Fibroblast of pulmonary artery (primary cell): Measurements from ENCODE around the gene GPC5.

Experiments used
- DNase-seq: peaks from one replicate; pipeline ENCODE4 v3.0.0-alpha.2; 2010; ENCODE audit warnings: low read depth
- H3K4me3 ChIP-seq: replicated peaks from 2 replicates; pipeline ENCODE4 v1.5.1; 2011; ENCODE audit warnings: low read depth, mild to moderate bottlenecking, control low read depth, low read length, moderate library complexity
- TF ChIP-seq, protein P1 (sequence below): IDR thresholded peaks from 2 replicates; pipeline ENCODE4 v1.5.1; 2011; ENCODE audit warnings: mild to moderate bottlenecking, control low read depth, low read length, inconsistent platforms; ENCODE audit errors: missing control alignments

The GPC5 gene

DNA sequence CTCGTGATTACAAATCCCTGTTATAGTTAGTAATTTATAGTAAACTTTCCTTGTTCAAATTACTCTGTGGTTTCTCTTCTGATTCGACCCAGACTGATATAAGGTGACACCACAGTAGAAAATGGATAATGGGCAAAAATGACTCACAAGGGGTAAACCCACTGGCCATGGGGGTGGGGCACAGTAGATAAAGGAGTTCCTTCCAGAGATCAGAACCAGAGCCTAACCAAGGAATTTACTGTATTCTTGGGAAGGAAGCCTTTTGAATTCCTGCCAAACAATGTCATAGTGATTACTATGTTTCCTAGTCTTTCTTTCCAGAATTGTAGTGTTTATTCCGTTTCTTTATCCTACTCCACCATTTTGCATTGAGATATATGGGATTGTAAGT, 29.0 kb upstream of the GPC5 start:
- TF ChIP-seq, protein P1, sequence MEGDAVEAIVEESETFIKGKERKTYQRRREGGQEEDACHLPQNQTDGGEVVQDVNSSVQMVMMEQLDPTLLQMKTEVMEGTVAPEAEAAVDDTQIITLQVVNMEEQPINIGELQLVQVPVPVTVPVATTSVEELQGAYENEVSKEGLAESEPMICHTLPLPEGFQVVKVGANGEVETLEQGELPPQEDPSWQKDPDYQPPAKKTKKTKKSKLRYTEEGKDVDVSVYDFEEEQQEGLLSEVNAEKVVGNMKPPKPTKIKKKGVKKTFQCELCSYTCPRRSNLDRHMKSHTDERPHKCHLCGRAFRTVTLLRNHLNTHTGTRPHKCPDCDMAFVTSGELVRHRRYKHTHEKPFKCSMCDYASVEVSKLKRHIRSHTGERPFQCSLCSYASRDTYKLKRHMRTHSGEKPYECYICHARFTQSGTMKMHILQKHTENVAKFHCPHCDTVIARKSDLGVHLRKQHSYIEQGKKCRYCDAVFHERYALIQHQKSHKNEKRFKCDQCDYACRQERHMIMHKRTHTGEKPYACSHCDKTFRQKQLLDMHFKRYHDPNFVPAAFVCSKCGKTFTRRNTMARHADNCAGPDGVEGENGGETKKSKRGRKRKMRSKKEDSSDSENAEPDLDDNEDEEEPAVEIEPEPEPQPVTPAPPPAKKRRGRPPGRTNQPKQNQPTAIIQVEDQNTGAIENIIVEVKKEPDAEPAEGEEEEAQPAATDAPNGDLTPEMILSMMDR = no peak
- DNase-seq = peak; percentile 73
- no peak overlapping the region for H3K4me3 ChIP-seq

DNA sequence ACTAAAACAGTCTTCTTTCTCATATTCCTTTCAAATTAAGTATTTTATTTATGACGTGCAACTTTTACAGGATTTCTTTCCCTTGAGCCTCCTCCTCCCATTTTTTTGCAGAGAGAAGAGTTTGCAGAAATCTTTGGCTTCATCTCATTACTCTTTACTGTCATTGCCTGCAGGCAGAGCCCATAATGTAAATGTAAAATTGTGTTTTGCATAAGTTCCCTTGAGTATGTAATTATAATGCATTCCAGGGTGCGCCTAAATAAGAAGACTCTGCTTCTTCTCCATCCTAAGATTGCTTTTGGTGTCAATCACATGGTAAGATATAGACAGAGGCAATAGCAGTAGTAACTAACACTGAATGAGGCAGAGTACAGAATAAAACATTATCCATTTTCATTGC, 27.9 kb upstream of the GPC5 start:
- DNase-seq = no peak
- TF ChIP-seq, protein P1 = no peak
- H3K4me3 ChIP-seq = no peak overlapping the region

GRCh38 chr13:91372911-91373310, 25.5 kb upstream of the GPC5 start:
- no peak for DNase-seq
- TF ChIP-seq, protein P1 = no peak
- H3K4me3 ChIP-seq = no peak overlapping the region

- DNase-seq = peak; percentile 36
- TF ChIP-seq, protein P1 = peak; percentile 67
These were observed 23.2 kb upstream of the GPC5 start for GRCh38 chr13:91375116-91375729.

DNA sequence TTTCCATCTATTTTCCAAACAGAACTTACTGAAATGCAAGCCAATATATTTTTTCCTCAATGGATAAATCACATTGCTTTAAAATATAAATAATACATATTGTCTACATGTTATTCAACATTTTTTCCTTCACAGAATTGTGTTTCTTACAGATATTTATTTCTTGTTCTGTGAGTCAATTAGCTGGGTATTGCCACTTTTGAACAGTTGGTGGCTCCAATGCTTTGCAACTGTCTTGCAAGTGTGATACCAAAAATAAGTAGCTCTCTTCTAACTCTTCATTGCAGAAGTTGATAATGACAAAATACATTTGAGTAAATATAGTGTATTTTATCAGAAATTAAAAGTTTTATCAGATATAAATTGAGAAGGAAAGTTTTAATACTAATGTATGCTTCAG, 17.1 kb upstream of the GPC5 start:
- no peak overlapping the region for H3K4me3 ChIP-seq
- TF ChIP-seq, protein P1 = peak; percentile 32
- DNase-seq = peak; percentile 41

More at GRCh38 chr13:91375116-91375729, 23.2 kb upstream of the GPC5 start:
- H3K4me3 ChIP-seq = no peak overlapping the region

DNA sequence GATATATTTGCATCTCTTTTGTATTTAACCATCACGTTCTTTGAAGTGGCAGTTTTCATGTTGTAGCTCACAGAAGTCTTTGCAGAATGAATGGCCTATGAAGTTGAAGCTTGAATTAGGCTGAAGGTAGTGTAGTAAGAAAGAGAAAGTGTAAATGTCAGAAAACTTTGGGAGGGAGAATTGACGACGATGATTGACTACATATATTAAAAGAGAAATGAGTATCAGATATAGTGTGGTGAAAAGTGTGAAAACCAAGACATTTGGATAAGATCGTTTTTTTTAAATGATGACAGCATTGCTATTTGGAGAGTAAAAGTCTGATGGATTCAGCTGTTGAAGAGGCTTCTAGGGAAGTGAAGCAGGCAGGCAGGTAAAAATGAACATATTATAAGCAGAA, 14.6 kb upstream of the GPC5 start:
- TF ChIP-seq, protein P1 = no peak
- DNase-seq = no peak
- no peak overlapping the region for H3K4me3 ChIP-seq

DNA sequence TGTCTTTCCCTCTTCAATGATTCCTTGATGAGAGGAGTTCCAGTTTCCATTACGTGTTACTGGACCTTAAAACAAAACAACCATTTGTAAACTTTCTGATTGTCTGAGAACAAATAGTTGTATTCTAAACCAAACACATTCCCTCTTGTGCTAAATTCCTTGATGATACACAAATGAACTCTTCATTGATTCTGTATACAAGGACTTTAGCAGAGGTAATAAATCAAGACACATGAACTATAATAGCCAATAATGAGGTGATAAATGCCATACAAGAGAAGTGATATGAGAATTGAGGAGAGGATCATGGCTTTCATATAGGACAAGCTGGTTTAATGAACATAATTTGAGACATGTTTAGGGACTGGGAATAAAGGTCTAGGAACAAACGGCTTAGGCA, 13.5 kb upstream of the GPC5 start:
- no peak for DNase-seq
- H3K4me3 ChIP-seq = no peak overlapping the region
- TF ChIP-seq, protein P1 = no peak
